GM12875 (cell line): ENCODE measurements around the gene AP3D1.
"Not testable (repeated sequence)": the region's sequence is repeated elsewhere in the genome, so short reads cannot be mapped to it uniquely, and the experiment has no call there.

Experiments
- H3K4me3 ChIP-seq: one replicate; pipeline ENCODE4 v1.5.1; 2011; ENCODE audit warnings: low read depth, low read length, control low read depth
- TF ChIP-seq, protein P1 (sequence below): IDR thresholded peaks from 2 replicates; pipeline ENCODE4 v1.5.1; 2011; ENCODE audit warnings: low read depth, mild to moderate bottlenecking, control low read depth, inconsistent platforms, low read length, moderate library complexity, borderline replicate concordance; ENCODE audit not compliant: insufficient read depth

Gene AP3D1

DNA sequence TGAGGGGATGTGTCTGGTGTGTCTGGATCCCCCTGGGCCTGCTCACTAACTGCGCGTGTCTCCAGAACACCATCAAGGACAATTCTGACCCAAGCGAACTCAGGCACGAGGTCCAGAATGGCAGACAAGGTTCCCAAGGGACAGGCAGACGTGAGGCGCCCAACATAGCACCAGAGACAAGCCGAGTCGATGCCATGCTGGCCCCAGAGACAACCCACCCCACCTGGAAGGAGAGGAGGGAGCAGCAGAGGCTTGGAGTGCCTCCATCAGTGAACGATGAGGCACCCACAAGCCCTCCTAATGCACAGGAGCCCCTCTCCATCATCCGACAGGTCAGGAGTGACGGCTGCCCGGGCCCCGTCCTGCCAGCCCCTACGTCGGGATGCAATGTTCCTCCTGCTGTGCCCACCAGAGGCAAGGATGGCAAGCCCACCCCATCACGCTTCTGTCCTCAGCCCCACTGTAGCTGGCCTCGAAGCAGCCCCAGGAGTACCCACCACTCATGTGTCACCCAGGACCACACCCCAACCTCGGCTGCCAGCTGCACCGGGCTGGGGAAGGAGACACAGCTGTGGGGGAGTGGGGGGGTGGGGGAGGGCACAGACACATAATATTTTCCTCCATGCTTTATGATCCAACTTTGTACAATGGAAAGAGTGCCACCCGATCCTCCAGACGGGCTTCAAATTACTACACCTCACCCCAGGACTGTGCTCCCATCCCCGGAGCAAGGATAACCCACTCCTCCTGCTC, 11.8 kb downstream of the AP3D1 start:
- H3K4me3 ChIP-seq = no peak overlapping the region
- TF ChIP-seq, protein P1, sequence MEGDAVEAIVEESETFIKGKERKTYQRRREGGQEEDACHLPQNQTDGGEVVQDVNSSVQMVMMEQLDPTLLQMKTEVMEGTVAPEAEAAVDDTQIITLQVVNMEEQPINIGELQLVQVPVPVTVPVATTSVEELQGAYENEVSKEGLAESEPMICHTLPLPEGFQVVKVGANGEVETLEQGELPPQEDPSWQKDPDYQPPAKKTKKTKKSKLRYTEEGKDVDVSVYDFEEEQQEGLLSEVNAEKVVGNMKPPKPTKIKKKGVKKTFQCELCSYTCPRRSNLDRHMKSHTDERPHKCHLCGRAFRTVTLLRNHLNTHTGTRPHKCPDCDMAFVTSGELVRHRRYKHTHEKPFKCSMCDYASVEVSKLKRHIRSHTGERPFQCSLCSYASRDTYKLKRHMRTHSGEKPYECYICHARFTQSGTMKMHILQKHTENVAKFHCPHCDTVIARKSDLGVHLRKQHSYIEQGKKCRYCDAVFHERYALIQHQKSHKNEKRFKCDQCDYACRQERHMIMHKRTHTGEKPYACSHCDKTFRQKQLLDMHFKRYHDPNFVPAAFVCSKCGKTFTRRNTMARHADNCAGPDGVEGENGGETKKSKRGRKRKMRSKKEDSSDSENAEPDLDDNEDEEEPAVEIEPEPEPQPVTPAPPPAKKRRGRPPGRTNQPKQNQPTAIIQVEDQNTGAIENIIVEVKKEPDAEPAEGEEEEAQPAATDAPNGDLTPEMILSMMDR = no peak

DNA sequence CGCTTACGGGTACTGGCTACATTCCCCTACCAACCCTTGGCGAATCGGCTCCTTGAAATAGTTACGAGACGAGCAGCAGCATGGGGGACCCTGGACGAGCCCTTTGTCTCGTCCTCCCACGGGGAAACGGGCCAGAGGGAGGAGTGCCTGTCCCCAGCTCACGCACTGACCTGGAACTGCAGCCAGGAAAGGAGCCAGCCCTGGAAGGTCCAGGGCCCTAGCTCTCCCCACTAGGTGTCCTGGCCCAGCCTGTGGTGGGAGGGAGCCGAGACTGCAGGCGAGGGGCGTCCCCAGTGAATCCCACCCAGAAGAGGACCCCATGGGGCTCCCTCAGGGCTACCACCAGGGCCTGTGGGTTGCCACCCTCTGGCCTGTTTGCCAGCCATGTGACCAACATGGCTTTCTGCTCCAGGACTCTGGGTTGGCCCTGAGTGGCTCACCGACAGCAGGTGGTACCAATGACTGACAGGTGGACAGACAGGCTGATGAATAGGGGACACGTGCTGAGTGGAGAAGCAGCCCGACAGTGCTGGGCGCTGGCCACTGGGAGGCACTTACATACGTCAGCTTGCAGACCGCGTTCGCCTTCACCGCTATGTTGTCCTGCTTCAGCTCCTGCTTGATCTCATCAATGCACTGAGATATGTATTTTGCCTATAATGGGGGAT, 13.2 kb downstream of the AP3D1 start:
- TF ChIP-seq, protein P1 = no peak
- no peak overlapping the region for H3K4me3 ChIP-seq

DNA sequence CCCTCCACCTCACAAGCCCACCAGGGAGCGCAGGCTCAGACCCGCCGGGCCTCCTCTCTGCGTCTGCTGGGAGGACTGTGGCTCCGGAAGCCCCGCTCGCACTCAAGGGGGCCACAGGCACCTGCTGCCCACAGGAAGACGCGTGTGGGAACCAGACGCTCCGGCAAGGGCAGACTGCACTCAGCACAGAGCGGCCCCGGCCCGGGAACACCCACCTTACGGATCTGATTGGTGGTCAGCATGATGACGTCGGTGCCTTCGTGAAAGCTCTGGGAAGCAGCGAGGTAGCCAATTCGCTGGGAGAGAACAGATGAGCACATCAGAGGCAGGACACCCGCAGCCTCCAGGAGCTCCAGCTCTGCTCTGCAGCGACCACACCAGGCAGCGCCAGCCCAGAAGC, 14.6 kb downstream of the AP3D1 start:
- TF ChIP-seq, protein P1 = no peak
- no peak overlapping the region for H3K4me3 ChIP-seq

DNA sequence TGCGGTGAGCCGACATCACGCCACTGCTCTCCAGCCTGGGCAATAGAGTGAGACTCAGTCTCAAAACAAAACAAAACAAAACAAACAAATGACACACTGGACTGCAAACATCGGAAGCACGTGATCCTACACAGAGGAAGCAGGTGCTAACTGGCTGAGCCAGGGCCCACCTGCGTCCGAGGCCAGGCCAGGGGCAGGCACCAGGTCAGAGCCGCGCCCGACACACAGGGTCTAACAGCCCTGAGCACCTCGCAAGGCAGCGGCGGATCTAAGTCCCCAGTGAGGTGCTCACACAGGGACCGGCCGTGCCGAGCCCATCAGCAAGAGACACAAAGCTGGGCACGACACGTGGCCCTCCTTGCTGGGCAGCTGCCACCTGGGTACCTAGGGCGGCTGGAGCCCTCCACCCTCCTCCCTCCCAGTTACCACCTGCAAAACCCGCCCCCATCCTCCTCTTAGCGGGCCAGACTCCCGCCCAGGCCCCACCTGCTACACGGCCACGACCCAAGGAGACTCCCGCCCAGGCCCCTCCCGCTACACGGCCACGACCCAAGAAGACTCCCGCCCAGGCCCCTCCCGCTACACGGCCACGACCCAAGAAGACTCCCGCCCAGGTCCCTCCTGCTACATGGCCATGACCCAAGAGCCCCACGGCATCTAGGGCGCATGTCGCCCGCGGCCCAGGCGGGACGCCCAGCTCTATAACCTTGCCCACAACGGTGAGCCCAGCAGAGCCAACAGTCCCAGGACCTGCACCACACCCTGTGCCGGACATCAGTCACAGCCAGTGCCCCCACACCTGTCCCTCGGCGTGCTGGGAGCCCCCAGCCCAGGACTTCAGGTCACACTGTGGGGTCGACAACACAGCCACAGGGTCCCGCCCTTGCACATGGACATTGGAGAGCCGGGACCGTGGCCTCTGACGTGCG, 15.6 kb downstream of the AP3D1 start:
- no peak overlapping the region for H3K4me3 ChIP-seq
- TF ChIP-seq, protein P1 = no peak

DNA sequence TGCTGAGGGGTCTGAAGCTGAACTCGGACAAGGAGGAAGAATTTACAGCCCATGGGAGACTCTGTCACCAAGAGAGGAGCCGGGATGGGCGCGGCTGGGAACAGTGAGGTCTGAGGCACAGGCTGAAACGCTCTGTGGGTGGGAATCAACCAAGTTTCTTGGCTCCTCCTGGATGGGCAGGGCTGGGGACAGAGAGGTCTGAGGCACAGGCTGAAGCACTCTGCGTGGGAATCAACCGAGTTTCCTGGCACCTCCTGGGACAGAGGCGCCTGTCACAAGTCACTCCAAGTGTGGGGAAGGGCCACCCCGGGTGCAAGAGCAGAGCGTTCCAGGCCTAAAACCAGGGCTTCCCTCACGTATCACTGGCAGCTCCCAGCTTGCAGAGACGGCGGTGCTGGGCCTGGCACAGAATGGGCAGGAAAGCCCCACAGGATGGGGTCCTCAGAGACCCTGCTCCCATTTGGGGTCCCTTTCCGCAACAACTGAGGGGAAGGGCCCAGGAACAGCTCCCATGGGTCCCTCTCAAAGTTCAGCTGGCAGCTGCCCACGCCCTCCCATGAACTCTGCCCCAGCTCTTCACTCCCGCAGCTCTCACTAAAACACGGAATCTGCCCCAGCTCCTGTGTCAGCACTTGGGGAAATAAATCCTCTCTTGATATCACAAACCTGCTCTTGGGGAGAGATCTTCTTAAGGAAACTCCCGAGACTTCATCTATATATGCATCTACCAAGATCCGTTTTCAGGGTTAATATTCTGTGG, 18.5 kb downstream of the AP3D1 start:
- TF ChIP-seq, protein P1 = no peak
- no peak overlapping the region for H3K4me3 ChIP-seq

DNA sequence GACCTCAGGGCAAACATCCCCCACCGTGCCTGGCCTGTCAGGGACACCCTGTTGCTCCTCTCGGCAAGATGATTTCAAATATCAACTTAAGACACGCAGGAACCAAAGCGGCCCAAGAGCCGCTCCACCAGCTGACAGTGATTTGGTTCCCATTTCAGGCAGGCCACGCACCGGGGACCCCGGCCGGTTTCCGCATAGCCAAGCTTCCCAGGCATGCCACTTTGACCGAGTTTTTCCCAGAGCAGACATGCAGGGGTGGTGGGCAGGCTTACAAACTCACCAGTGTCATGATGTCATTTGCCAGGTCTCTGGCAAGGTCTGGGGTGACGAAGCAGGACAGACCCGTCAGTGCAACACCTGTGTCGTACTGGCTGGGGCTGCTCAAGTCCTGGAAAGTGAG, 19.2 kb downstream of the AP3D1 start:
- TF ChIP-seq, protein P1 = no peak
- H3K4me3 ChIP-seq = no peak overlapping the region

DNA sequence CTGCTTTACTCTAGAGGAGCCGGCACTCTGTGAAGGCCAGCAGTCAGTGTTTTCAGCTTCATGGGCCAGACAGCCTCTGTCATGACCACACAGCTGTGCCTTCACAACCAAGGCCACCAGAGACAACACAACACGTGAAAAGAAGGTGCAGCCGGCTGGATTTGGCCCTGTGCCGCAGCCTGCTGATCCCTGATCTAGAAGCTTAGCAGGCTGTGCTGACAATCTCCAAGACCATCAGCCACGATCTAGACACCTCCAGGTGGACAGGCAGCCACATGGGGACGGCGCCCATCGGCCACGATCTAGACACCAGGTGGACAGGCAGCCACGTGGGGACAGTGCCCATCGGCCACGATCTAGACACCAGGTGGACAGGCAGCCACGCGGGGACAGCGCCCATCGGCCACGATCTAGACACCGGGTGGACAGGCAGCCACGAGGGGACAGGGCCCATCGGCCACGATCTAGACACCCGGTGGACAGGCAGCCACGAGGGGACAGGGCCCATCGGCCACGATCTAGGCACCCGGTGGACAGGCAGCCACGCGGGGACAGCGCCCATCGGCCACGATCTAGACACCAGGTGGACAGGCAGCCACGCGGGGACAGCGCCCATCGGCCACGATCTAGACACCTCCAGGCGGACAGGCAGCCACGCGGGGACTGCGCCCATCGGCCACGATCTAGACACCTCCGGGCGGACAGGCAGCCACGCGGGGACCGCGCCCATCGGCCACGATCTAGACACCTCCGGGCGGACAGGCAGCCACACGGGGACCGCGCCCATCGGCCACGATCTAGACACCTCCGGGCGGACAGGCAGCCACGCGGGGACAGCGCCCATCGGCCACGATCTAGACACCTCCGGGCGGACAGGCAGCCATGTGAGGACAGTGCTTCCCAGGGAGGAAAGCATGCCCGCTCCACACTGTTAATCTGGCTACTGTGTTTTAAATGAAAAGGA, 20.1 kb downstream of the AP3D1 start:
- H3K4me3 ChIP-seq = not testable (repeated sequence)
